Psoas muscle (tissue), 8 donors: ENCODE results near the gene FOXE1. TPM values are rescaled to one million over a fixed set of nuclear protein-coding genes. Genes with fewer than 3 reads are reported as not detected.

Experiments used
- ATAC-seq, 4 donors: fragments of 200-7000 bp; cut with Tn5 transposase; one replicate each; pipeline ENCODE4 v1.9.1; 2020; ENCODE audit warnings: moderate library complexity in 3 of 4, mild to moderate bottlenecking in 2 of 4
- DNase-seq, 2 donors: peaks; one replicate each; pipeline ENCODE4 v3.0.0-alpha.2; 2020
- H3K27ac ChIP-seq: fragments of 200-600 bp; one replicate; pipeline ENCODE4 v1.8.0; 2022
- H3K27me3 ChIP-seq, 3 donors: fragments of 200-600 bp in 1 of 3; one replicate each; pipeline versions ENCODE4 v1.6.1 to v1.8.0; 2013 to 2022; ENCODE audit warnings: low read length in 2 of 3, mild to moderate bottlenecking in 2 of 3, moderate library complexity in 1 of 3; ENCODE audit not compliant: insufficient read depth in 3 of 3
- H3K36me3 ChIP-seq, 2 donors: fragments of 200-600 bp in 1 of 2; one replicate each; pipeline versions ENCODE4 v1.6.1 to v1.8.0; 2013 to 2022; ENCODE audit warnings: low read depth in 1 of 2, mild to moderate bottlenecking in 1 of 2, moderate library complexity in 1 of 2; ENCODE audit not compliant: insufficient read depth in 1 of 2
- H3K4me1 ChIP-seq: fragments of 200-600 bp; one replicate; pipeline ENCODE4 v1.8.0; 2022
- H3K4me3 ChIP-seq: fragments of 200-600 bp; one replicate; pipeline ENCODE4 v1.8.0; 2022; ENCODE audit warnings: mild to moderate bottlenecking
- H3K9me3 ChIP-seq: fragments of 200-600 bp; one replicate; pipeline ENCODE4 v1.8.0; 2022
- WGBS, 3 donors: extraction: QIAGEN DNeasy Blood & Tissue Kit; methylation state at CpG; one replicate each; pipeline versions ENCODE4 v1.1.6 to v1.1.7; 2013; 5-methylcytosine and 5-hydroxymethylcytosine counted together
- intact Hi-C, 2 donors: fragments of 100-400 bp; cut with DNase I; formaldehyde crosslinking; loops; one replicate each; pipeline versions ENCODE4 v1.11.0 to v1.14.2; 2022
- polyA plus RNA-seq, 3 donors: library from polyadenylated mRNA; stranded (reverse); fragments of 200-250 nt; gene quantifications; one replicate each; pipeline ENCODE4 v1.2.3, GENCODE V29; 2013
- total RNA-seq, 4 donors: library from RNA; stranded (reverse); fragmentation: NEBNext Ultra II Directional in 2 of 4; extraction: Animal tissue kit (Norgen Biotek cat#: 25700) in 2 of 4; gene quantifications; one replicate each; pipeline versions ENCODE4 v1.2.1 to v1.2.4, GENCODE V29; 2021 to 2023
- TF ChIP-seq, protein P1 (sequence below): fragments of 200-600 bp; IDR thresholded peaks from one replicate; pipeline ENCODE4 v1.8.0; 2022; ENCODE audit warnings: antibody characterized with exemption
- donor health status: healthy with polysubstance abuse.
- donor health status: DM: no; HTN: no; CAD: no; lungs with moderate emphysema.
- donor health status: Bipolar disorder and iron deficiency.
- donor health status: healthy.
- donor health status: DM: yes; HTN: yes; CAD: no.
- donor health status: DM: no; HTN: no; CAD: no.
- donor health status: DM: no; HTN: no; CAD: no.
- donor health status: DM: yes; HTN: yes; CAD: no.

Gene FOXE1
- total and polyA plus RNA-seq, 7 donors = not detected

DNA sequence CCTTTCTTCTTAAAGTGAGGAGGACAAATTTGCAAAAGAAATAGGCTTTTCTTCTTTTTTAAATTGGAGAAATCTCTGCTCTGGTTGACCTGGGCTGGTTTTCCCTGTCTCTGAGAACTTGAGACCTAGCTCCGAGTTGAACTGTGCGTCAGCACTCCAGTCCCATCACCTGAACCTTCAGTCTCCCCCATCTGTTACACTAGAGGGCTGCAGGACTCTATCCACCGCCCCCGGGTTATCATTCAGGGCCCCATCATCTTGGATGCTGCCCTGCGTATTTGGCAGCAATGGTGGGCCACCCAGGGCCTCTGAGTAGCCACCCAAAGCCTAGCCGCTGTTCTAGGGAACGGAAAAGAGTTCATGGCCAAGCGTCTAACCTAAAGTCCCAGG is 2.5 kb downstream of the FOXE1 start:
- ATAC-seq = no peak
- no peak overlapping the region for H3K4me3 ChIP-seq
- H3K4me1 ChIP-seq = peaks cover 16% of the 10 kb centered on the region
- no peak overlapping the region for H3K27ac ChIP-seq
- H3K27me3 ChIP-seq = peaks cover 0 to 98% (median 60%) of the 10 kb centered on the region in 3 donors
- H3K9me3 ChIP-seq = no peaks in the 10 kb centered on the region
- TF ChIP-seq, protein P1, sequence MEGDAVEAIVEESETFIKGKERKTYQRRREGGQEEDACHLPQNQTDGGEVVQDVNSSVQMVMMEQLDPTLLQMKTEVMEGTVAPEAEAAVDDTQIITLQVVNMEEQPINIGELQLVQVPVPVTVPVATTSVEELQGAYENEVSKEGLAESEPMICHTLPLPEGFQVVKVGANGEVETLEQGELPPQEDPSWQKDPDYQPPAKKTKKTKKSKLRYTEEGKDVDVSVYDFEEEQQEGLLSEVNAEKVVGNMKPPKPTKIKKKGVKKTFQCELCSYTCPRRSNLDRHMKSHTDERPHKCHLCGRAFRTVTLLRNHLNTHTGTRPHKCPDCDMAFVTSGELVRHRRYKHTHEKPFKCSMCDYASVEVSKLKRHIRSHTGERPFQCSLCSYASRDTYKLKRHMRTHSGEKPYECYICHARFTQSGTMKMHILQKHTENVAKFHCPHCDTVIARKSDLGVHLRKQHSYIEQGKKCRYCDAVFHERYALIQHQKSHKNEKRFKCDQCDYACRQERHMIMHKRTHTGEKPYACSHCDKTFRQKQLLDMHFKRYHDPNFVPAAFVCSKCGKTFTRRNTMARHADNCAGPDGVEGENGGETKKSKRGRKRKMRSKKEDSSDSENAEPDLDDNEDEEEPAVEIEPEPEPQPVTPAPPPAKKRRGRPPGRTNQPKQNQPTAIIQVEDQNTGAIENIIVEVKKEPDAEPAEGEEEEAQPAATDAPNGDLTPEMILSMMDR = no peak
- no peak for DNase-seq
- intact Hi-C loops = no loop called here
- 13 to 17% (median 14%) methylated on average over 8 of the region's 8 CpGs for WGBS, 3 donors
- no peaks in the 10 kb centered on the region for H3K36me3 ChIP-seq

DNA sequence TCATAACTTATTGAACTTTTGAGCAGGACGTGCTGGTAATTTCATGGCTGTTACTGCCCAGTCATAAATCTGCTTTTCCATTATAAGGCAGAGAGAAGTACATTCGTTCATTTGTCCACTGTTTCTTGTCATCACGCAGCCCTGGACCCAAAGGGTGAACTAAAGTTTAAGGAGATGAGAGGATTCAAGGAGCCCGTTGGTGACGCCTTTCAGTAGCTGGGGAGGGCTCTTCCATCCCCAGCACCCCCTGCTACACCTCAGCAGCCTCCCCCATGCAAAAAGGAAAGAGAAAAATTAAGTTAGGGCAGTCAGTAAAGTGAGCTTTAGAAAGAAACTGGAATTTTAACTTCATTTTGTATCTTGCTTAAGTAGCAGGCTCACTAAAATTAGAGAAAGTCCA is 2.9 kb downstream of the FOXE1 start:
- no peaks in the 10 kb centered on the region for H3K9me3 ChIP-seq
- no peaks in the 10 kb centered on the region for H3K36me3 ChIP-seq
- intact Hi-C loops = no loop called here
- DNase-seq = no peak
- peaks cover 16% of the 10 kb centered on the region for H3K4me1 ChIP-seq
- H3K4me3 ChIP-seq = no peak overlapping the region
- ATAC-seq = no peak
- WGBS, 3 donors = 16 to 41% (median 32%) methylated on average over 5 of the region's 5 CpGs
- TF ChIP-seq, protein P1 = no peak
- no peak overlapping the region for H3K27ac ChIP-seq
- peaks cover 0 to 98% (median 60%) of the 10 kb centered on the region in 3 donors for H3K27me3 ChIP-seq

DNA sequence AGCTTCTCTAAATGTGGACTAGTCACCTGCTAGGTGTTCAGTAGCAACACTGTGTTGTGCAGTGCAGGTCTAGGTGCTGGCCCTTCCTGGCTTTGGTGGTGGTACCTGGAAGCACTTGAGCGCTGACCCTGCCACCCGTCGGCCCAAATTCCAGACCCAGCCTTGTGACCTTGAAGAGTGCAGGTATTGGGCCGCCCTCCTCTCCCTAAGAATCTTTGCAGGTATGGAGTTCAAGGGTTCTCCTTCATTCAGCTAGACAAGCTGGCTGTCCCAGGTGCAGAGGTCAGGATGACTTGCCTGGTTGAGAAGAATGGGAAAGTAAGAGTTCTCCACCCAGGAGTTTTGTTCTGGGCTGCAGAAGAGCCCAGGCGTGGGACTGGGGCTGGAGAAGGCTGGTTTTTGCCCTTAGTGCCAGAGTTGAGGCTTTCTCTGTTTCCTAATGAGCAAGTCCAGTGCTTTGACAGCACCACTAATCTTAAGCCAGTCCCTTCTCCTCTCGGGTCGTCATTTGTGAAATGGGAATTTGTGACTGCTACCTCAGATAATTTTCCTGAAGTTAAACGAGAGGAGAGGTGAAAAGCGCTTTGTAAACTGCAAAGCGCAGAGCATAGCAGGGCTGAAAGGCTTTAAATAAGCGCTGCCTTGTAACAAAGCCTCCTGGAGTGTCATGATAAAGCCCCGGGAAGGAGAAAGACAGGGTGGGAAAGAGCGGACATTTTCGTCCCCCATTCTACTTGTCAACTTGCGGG is 4.0 kb downstream of the FOXE1 start:
- ATAC-seq = no peak
- WGBS, 3 donors = 8 to 20% (median 16%) methylated on average over 15 of the region's 15 CpGs
- no peak for DNase-seq
- Histone ChIP-seq H3K27ac (no peak overlapping the region), H3K4me3 (no peak overlapping the region), H3K36me3 (no peaks in the 10 kb centered on the region), H3K4me1 (peaks cover 13% of the 10 kb centered on the region), H3K9me3 (no peaks in the 10 kb centered on the region), H3K27me3 (peaks cover 0 to 99% (median 57%) of the 10 kb centered on the region in 3 donors)
- TF ChIP-seq, protein P1 = no peak
- intact Hi-C loops = no loop called here

DNA sequence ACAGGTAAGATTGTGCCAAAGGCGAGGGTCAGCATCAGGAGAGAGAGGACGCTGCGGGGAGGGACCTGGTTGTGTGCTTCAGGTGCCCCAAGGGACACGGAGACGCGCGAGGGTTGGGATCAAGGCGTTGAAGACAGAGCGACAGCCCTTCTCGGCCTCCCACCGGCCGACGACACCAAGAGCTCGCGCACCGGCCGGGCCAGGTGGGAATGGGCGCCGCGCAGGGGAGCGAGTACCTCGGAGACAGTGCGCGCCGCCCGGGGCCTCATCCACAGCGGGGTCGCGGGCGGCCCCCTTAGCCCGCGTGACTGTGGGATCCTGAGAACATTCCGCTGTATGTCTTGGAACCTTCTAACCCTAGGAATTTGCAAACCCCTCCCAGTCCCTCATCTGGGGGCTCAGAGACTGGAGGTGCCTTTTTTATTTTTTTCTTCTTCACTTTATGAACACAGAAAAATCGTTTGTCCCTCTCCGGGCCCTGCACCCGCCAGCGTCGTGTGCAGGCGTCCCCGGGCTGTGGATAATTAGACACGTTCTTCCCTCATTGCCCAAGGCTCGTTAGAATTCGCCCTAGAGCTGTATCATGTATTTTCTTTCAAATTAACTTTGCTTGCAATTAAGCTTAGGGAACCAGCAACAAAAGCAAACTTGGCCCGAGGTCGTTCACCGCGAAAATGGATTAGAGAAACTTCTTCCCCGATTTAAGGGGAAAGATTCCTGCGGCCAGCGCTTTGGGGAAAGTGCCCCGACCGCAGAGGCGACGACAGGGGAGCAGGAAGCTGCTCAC is 4.8 kb downstream of the FOXE1 start:
- Histone ChIP-seq H3K4me1 (peaks cover 8% of the 10 kb centered on the region), H3K4me3 (no peak overlapping the region), H3K27ac (no peak overlapping the region), H3K36me3 (no peaks in the 10 kb centered on the region), H3K9me3 (no peaks in the 10 kb centered on the region), H3K27me3 (peaks cover 0 to 95% (median 50%) of the 10 kb centered on the region in 3 donors)
- intact Hi-C loops = no loop called here
- TF ChIP-seq, protein P1 = no peak
- ATAC-seq = no peak
- no peak for DNase-seq
- 2 to 4% (median 3%) methylated on average over 48 to 54 of the region's 54 CpGs for WGBS, 3 donors
